T-helper 1 cell treated with Interleukin-12 subunit alpha and Interleukin-12 subunit beta and Interleukin-4 antibody, amounts not matched to agents 30 μg/mL and 1 μg/mL, for 36 hours (primary cell): Measurements from ENCODE around the gene PTPRE.

Source experiments
- H3K27ac Mint-ChIP-seq: one replicate; pipeline ENCODE4 v1.8.0; 2021; ENCODE audit warnings: mild to moderate bottlenecking, mixed read lengths
- H3K27me3 Mint-ChIP-seq: one replicate; pipeline ENCODE4 v1.8.0; 2021; ENCODE audit warnings: low read depth, mixed read lengths
- H3K36me3 Mint-ChIP-seq: one replicate; pipeline ENCODE4 v1.8.0; 2021; ENCODE audit warnings: low read depth, mixed read lengths
- H3K4me1 Mint-ChIP-seq: one replicate; pipeline ENCODE4 v1.8.0; 2021; ENCODE audit warnings: low read depth, mixed read lengths
- H3K4me3 Mint-ChIP-seq: one replicate; pipeline ENCODE4 v1.8.0; 2021; ENCODE audit warnings: mild to moderate bottlenecking, moderate library complexity, mixed read lengths
- H3K9me3 Mint-ChIP-seq: one replicate; pipeline ENCODE4 v1.8.0; 2021; ENCODE audit warnings: mixed read lengths

The PTPRE gene

GRCh38 chr10:127937915-127938463 lies 31.1 kb downstream of the PTPRE start:
- Mint-ChIP-seq H3K4me3 (no peak overlapping the region), H3K27me3 (no peaks in the 10 kb centered on the region), H3K27ac (no peak overlapping the region), H3K4me1 (no peaks in the 10 kb centered on the region), H3K36me3 (no peaks in the 10 kb centered on the region), H3K9me3 (no peaks in the 10 kb centered on the region)

DNA sequence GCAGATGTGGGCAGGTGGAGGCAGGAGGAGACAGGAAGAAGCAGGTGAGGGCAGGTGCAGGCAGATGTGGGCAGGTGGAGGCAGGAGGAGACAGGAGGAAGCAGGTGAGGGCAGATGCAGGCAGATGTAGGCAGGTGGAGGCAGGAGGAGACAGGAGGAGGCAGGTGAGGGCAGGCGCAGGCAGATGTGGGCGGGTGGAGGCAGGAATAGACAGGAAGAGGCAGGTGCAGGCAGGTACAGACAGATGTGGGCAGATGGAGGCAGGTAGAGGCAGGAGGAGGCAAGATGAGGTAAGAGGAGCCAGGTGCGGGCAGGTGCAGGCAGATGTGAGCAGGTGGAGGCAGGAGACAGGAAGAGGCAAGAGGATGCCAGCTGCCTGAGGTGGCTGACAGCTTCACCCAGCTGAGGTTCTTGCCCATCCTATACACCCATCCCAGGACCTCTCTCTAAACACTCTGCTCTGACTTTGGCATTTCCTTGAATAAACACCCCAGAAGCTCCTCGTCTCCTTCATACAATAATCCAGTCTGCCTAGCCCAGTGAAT lies 33.0 kb downstream of the PTPRE start:
- Mint-ChIP-seq H3K9me3 (no peaks in the 10 kb centered on the region), H3K36me3 (no peaks in the 10 kb centered on the region), H3K4me1 (peaks cover 2% of the 10 kb centered on the region), H3K27me3 (no peaks in the 10 kb centered on the region), H3K27ac (no peak overlapping the region), H3K4me3 (no peak overlapping the region)

GRCh38 chr10:127940866-127941640 lies 34.1 kb downstream of the PTPRE start:
- Mint-ChIP-seq H3K4me1 (peaks cover 8% of the 10 kb centered on the region), H3K9me3 (no peaks in the 10 kb centered on the region), H3K27me3 (no peaks in the 10 kb centered on the region), H3K36me3 (no peaks in the 10 kb centered on the region), H3K4me3 (no peak overlapping the region), H3K27ac (no peak overlapping the region)

DNA sequence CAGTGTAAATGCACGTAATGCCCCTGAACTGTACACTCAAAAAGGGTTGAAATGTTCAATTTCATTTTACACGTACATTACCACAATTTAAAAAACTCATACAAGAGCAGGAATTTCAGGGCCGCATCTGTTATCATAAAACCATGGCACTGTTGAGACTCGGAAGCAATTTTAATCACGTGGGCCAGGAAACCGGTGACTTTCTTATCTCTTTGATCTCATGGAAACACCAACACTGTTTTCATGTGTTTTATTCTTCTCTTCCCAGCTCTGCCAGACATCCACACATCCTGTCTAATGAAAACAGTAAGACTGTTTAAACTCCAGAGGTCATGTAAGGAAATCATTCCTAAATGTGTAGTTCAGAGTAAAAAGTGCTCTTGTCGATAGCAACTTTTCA lies 35.9 kb downstream of the PTPRE start:
- Mint-ChIP-seq H3K27me3 (no peaks in the 10 kb centered on the region), H3K4me3 (no peak overlapping the region), H3K4me1 (peaks cover 13% of the 10 kb centered on the region), H3K27ac (no peak overlapping the region), H3K9me3 (no peaks in the 10 kb centered on the region), H3K36me3 (no peaks in the 10 kb centered on the region)

DNA sequence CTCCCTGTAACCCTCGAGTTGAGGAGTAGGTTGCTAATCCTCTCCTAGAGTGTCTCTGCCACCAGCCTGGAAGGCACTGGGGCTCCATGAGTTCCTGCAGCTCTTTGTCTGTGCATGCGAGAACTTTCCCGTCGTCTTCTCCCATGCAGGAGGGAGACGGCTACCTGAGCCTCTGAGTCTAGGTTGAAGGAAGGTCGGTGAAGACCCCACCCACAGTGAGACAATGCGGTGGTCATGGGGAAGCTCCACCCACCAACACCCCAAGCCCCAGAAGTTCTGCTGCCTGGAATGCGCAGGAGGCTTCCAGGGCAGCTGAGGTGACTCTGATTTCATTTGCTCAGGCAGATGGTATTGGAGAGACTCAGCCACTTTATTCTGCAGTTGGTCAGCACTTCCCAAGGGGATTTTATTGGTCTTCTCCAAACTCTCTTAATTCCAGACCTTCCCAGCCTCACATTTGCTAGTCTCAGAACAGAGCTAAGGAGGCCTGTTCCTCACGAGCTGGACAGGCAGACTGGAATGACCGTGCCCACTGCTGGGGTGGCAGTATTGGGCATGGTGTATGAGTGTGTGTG lies 36.5 kb downstream of the PTPRE start:
- H3K4me3 Mint-ChIP-seq = no peak overlapping the region
- no peaks in the 10 kb centered on the region for H3K36me3 Mint-ChIP-seq
- H3K27ac Mint-ChIP-seq = no peak overlapping the region
- no peaks in the 10 kb centered on the region for H3K27me3 Mint-ChIP-seq
- peaks cover 13% of the 10 kb centered on the region for H3K4me1 Mint-ChIP-seq
- H3K9me3 Mint-ChIP-seq = no peaks in the 10 kb centered on the region

DNA sequence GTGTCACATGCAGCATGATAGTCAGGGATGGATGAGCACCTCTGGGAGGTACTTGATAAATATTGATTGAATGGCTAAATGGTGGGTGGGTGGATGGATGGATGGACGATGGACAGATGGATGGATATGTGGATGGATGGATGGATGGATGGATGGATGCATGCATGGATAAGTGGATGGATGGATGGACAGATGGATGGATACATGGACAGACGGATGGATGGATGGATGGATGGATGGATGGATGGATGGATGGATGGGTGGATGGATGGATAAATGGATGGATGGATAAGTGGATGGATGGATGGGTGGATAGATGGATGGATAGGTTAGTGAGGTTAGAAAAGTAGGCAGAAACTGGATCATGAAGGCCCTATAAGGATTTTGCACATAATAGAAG lies 37.4 kb downstream of the PTPRE start:
- H3K27ac Mint-ChIP-seq = no peak overlapping the region
- no peak overlapping the region for H3K4me3 Mint-ChIP-seq
- no peaks in the 10 kb centered on the region for H3K36me3 Mint-ChIP-seq
- no peaks in the 10 kb centered on the region for H3K27me3 Mint-ChIP-seq
- no peaks in the 10 kb centered on the region for H3K9me3 Mint-ChIP-seq
- H3K4me1 Mint-ChIP-seq = peaks cover 13% of the 10 kb centered on the region

- Mint-ChIP-seq H3K27me3 (no peaks in the 10 kb centered on the region), H3K27ac (no peak overlapping the region), H3K9me3 (no peaks in the 10 kb centered on the region), H3K4me1 (peaks cover 13% of the 10 kb centered on the region), H3K4me3 (no peak overlapping the region), H3K36me3 (no peaks in the 10 kb centered on the region)
These were observed 38.4 kb downstream of the PTPRE start for GRCh38 chr10:127945341-127945758.

- H3K4me1 Mint-ChIP-seq = peaks cover 13% of the 10 kb centered on the region
- no peaks in the 10 kb centered on the region for H3K9me3 Mint-ChIP-seq
- H3K36me3 Mint-ChIP-seq = no peaks in the 10 kb centered on the region
- H3K27ac Mint-ChIP-seq = peak overlapping the region; percentile 64
- H3K27me3 Mint-ChIP-seq = no peaks in the 10 kb centered on the region
- H3K4me3 Mint-ChIP-seq = no peak overlapping the region
These were observed 39.2 kb downstream of the PTPRE start for GRCh38 chr10:127945948-127946711.

DNA sequence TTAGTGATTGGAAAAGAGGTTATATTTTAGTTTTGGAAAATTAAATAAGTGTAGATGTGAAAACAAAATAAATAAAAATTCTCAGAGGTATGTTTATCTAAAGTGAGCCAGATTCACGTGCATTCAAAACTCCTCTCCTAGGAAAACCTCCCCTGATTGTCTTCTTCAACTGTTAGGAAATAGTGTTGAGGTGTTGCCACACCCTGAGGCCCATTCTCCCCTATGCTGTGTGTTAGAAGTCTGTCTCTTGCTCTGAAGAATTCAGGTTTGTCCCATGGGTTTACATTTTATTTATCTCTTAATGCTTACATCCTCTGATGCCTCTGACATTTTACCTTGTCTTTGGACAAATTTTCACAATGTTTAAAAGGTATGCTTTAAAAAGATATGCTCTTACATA lies 40.3 kb downstream of the PTPRE start:
- no peaks in the 10 kb centered on the region for H3K27me3 Mint-ChIP-seq
- peaks cover 13% of the 10 kb centered on the region for H3K4me1 Mint-ChIP-seq
- no peak overlapping the region for H3K4me3 Mint-ChIP-seq
- H3K36me3 Mint-ChIP-seq = no peaks in the 10 kb centered on the region
- H3K27ac Mint-ChIP-seq = no peak overlapping the region
- H3K9me3 Mint-ChIP-seq = no peaks in the 10 kb centered on the region

GRCh38 chr10:127948791-127949190 lies 41.9 kb downstream of the PTPRE start:
- Mint-ChIP-seq H3K27ac (no peak overlapping the region), H3K4me3 (no peak overlapping the region), H3K9me3 (no peaks in the 10 kb centered on the region), H3K27me3 (no peaks in the 10 kb centered on the region), H3K4me1 (peaks cover 13% of the 10 kb centered on the region), H3K36me3 (no peaks in the 10 kb centered on the region)

DNA sequence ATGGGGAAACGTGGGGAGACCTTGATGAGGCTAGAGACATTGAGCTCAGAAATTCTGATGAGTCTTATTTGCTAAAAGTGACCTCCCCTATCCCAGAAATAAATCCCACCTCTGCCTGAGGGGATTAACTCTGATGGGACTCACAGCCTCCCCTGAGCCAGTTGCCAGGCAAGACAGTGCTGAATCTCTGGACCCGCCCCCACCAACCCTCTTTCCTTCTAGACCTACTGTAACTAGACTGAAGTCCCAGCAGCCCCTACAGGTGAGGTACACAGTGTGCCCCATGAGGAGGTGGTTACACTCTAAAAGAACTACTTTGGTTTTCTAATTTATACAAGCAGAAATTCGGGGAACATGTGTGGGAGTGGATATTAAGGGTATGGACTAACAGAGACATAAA lies 42.9 kb downstream of the PTPRE start:
- Mint-ChIP-seq H3K27ac (no peak overlapping the region), H3K27me3 (no peaks in the 10 kb centered on the region), H3K36me3 (no peaks in the 10 kb centered on the region), H3K4me1 (peaks cover 10% of the 10 kb centered on the region), H3K9me3 (no peaks in the 10 kb centered on the region), H3K4me3 (no peak overlapping the region)

- no peak overlapping the region for H3K4me3 Mint-ChIP-seq
- no peak overlapping the region for H3K27ac Mint-ChIP-seq
- H3K36me3 Mint-ChIP-seq = no peaks in the 10 kb centered on the region
- no peaks in the 10 kb centered on the region for H3K9me3 Mint-ChIP-seq
- peaks cover 7% of the 10 kb centered on the region for H3K27me3 Mint-ChIP-seq
- H3K4me1 Mint-ChIP-seq = peaks cover 2% of the 10 kb centered on the region
These were observed 45.1 kb downstream of the PTPRE start for GRCh38 chr10:127951861-127952574.

DNA sequence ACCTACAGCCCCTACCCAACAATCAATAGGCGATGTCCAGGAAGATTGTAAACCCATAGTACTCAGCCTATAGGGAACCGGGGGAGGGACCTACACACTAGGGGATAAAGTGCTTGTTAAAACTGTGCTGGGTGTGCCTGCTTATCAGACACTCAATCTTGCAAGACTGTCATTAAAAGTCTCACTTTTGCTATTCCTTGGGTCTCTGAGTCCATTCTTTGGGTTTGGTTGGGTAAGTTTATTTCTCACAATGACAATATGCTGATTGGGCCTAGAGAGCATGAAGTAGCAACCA lies 45.6 kb downstream of the PTPRE start:
- H3K27ac Mint-ChIP-seq = no peak overlapping the region
- H3K9me3 Mint-ChIP-seq = no peaks in the 10 kb centered on the region
- no peak overlapping the region for H3K4me3 Mint-ChIP-seq
- peaks cover 11% of the 10 kb centered on the region for H3K27me3 Mint-ChIP-seq
- no peaks in the 10 kb centered on the region for H3K36me3 Mint-ChIP-seq
- peaks cover 2% of the 10 kb centered on the region for H3K4me1 Mint-ChIP-seq

- no peaks in the 10 kb centered on the region for H3K9me3 Mint-ChIP-seq
- no peak overlapping the region for H3K4me3 Mint-ChIP-seq
- peaks cover 2% of the 10 kb centered on the region for H3K4me1 Mint-ChIP-seq
- no peaks in the 10 kb centered on the region for H3K36me3 Mint-ChIP-seq
- no peak overlapping the region for H3K27ac Mint-ChIP-seq
- H3K27me3 Mint-ChIP-seq = peaks cover 13% of the 10 kb centered on the region
These were observed 46.0 kb downstream of the PTPRE start for GRCh38 chr10:127952918-127953317.
